Activated CD8-positive, alpha-beta memory T cell treated with anti-CD3 and anti-CD28 coated beads for 36 hours (primary cell): ENCODE results near the gene NLN. TPM values are rescaled to one million over a fixed set of nuclear protein-coding genes. Genes with fewer than 3 reads are reported as not detected.
"Not testable (repeated sequence)": the region's sequence is repeated elsewhere in the genome, so short reads cannot be mapped to it uniquely, and the experiment has no call there.

ENCODE experiments used
- CTCF ChIA-PET: fragments of 350-600 bp; sonication (Branson Sonifier 250); formaldehyde crosslinking; loops from one replicate; lab custom pipeline; 2021; ENCODE audit warnings: antibody characterized with exemption; lab: Charles Lee
- POLR2A ChIA-PET: fragments of 350-600 bp; sonication (Branson Sonifier 250); formaldehyde crosslinking; loops from one replicate; lab custom pipeline; 2021; ENCODE audit warnings: antibody characterized with exemption; lab: Charles Lee
- total RNA-seq, 2 experiments: library from RNA; stranded (reverse); gene quantifications; one replicate each; pipeline ENCODE4 v1.2.3, GENCODE V29; 2021

The NLN gene
- total RNA-seq, 2 experiments from 2014 or later: 33.4 to 38.3 TPM

DNA sequence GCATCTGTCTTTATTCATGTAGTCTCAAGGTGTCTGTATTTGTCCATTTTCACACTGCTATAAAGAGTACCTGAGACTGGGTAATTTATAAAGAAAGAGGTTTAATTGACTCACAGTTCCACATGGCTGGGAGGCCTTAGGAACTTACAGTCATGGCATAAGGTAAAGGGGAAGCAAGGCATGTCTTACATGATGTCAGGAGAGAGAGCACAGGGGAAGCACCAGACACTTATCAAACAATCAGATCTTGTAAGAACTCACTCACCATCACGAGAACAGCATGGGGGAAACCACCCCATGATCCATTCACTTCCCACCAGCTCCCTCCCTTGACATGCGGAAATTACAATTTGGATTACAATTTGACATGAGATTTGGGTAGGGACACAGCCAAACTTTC is 44.2 kb downstream of the NLN start:
- ChIA-PET POLR2A (no interaction called here), CTCF (no interaction called here)

DNA sequence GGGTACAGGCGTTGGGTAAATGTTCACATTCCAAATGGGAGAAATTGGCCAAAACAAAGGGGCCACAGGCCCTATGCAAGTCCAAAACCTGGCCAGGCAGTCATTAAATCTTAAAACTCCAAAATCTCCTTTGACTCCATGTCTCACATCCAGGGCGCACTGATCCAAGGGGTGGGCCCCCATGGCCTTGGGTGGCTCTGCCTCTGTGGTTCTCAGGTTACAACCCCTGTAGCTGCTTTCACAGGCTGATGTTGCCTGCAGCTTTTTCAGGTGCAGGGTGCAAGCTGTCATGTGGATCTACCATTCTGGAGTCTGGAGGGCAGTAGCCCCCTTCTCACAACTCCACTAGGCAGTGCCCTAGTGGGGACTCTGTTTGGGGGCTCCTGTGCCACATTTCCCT is 44.8 kb downstream of the NLN start:
- ChIA-PET POLR2A (no interaction called here), CTCF (no interaction called here)

DNA sequence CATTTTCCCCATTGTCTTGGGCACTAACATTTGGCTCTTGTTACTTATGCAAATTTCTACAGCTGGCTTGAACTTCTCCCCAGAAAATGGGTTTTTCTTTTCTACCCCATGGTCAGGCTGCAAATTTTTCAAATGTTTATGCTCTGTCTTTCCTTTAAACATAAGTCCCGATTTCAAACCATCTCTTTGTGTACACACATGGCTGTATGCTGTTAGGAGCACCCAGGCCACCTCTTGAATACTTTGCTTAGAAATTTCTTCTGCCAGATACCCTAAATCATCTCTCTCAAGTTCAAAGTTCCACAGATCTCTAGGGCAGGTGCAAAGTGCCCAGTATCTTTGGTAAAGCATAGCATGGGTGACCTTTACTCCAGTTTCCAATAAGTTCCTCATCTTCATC is 45.6 kb downstream of the NLN start:
- ChIA-PET POLR2A (no interaction called here), CTCF (no interaction called here)

DNA sequence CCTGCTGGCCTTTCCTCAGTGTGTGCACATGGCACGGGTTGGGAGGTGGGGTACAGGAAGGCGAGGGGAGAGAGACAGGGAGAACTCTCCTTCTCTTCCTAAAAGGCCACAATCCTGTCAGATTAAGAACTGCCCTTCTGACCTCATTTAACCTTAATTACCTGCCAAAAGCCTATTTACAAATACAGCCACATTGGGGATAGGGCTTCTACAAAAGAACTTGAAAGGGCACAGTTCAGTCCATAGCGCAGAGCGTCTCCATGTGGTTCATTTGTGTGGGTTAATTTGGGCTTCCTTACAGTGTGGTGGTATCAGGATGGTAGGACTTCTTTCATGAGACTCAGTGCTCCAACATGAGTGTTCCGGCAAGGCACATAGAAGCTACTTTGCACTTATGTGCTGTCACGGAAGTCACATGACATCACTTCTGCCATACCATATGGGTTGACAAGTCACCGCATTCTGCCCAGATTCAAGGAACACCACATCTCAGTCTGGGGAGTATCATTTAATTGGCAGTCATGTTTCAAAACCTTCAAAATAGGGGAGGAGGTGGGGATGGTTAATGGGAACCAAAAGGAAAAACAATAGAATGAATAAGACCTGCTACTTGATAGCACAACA is 46.8 kb downstream of the NLN start:
- ChIA-PET CTCF (no interaction called here), POLR2A (no interaction called here)

DNA sequence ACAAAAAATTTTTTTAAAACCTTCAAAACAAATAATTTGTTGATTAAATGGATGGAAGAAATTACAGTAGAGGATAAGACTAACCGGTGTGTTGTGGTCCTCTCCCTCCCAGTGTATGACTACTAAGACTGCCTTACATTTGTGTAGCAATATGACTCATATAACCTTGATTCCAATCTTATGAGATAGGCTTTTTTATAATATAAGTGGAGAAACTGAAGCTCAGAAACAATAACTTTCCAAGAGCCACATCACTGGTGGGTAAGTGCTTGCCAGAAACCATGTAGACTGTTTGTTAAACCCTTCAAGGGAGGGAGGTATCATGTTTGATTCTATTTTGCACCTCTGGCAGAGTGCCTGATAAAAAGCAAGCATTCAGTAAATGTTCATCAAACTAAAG is 47.5 kb downstream of the NLN start:
- CTCF ChIA-PET: no interaction called here
- POLR2A ChIA-PET: no interaction called here

DNA sequence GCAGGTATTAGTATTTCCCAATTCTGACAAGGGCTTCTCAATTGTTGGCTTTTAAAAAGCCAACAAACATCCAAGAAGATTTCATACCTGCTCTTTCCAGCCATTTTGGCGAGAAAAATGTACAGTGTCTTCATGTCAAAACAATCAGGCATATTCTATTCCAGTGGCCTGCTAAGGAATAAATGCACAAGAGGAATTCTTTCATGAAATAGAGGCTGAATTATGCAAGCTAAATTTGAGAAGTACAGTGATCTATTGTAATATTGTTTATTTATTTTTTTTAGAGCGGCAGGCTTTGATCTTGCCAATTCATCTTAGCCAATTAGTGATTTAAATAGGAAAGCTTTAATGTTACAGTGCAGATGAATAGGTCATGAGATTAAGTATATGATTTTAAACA is 49.3 kb downstream of the NLN start:
- ChIA-PET CTCF (no interaction called here), POLR2A (no interaction called here)

DNA sequence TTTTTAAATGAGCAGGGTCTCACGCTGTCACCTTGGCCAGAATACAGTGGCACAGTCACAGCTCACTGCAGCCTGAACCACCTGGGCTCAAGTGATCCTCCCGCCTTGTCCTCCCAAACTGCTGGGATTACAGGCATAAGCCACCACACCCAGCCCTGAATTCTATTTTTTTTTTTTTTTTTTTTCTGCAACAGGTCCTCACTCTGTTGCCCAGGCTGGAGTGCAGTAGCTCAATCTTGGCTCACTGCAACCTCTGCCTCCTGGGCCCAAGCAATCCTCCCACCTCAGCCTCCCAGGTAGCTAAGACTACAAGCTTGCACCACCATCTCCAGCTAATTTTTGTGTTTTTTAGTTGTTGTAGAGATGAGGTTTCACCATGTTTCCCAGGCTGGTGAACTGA is 51.0 kb downstream of the NLN start:
- POLR2A ChIA-PET, CTCF ChIA-PET: not testable (repeated sequence)

DNA sequence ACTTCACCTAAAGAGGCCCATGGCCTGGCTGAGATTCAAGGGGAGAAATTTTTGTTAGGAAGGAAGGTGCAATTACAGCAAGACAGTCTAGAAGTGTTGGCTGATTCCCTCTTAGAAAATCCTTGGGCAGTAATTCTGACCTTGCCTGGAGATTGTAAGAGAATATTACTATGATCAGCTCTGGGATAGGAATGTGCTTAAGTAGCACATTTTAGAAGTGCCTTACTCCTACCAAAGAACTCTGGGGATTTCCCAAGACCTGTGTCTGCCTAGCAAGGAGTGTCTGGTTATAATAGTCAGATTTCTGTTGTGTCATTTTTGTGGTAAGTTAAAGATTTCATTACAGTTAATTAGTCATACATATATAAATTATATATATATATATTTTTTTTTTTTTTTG is 52.3 kb downstream of the NLN start:
- ChIA-PET POLR2A (no interaction called here), CTCF (no interaction called here)

DNA sequence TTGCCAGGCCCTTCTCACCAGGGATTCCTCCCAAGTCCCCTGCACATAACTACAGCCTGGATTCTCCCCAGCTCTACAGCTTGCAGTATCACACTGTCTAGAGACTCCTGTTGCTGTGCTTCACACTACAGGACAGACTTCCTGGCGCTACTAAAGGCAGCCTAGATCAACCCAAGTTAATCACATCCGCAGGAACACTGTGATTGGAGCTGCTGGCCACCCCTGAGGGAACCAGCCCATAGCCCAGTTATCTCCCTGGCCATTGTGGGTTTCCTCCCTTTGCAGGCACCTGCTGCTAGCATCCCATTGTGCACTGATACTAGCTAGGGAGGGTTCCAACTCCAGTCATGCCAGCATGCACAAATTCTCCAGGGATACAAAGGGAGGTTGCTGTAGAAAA is 53.5 kb downstream of the NLN start:
- POLR2A ChIA-PET: interaction anchor here (0.6 kb wide), 1 partner anchor 10 kb away, joined by 3 read pairs; no protein-coding TSS in a partner anchor
- CTCF ChIA-PET: no interaction called here

DNA sequence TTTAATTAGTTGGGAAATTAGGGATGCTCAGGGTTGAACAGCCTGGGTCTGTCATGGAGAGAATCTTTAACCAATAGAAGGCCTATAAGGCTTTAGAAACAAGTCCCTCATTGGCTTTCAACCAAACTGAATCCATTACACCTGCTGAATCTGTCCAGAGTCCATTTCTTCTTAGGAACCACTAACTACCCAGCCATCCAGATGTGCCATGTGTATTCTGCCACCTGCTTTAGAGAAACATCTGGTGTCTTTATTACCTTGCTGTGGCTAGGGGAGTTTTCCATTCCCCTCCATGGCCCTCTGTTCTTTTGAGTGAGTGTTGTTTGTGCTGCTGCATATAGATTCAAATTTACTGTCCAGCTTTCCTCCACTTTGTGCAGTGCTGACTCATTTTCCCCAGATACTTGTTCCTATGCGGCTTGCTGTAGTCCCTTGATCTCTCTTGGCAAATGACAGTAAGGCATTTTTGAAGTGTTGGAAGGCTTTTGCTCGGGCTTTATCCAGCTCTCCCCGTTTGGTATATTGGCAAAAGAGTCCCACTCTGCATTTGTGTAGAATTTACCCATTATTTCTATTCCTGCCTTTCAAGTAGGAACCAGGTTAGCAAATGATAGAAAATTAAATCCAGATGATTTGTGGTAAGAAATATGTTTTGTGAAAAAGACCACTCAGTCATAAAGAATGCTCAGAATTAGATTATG is 54.6 kb downstream of the NLN start:
- POLR2A ChIA-PET: no interaction called here
- CTCF ChIA-PET: interaction anchor here (0.6 kb wide), 1 partner anchor 66 kb away, joined by 4 read pairs; no protein-coding TSS in a partner anchor

DNA sequence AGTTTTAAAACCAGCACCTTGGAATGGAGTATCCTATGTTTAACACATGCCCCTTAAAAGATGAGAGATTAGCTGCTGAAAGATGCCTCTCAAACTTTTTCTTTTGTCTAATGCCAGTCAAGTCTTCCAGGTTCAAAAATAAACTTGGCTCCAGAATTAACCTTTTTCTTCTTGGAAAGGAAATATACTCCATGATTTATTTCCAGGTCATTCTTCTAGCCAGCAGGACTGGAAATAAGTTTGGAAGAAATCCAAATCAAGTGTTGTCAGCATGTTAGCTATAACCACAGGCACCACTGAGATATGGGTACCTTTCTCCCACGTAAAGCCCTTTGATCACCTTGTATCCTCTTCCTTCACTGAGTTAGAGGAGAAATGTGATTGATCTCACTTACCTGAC is 56.1 kb downstream of the NLN start:
- CTCF ChIA-PET: no interaction called here
- POLR2A ChIA-PET: no interaction called here

DNA sequence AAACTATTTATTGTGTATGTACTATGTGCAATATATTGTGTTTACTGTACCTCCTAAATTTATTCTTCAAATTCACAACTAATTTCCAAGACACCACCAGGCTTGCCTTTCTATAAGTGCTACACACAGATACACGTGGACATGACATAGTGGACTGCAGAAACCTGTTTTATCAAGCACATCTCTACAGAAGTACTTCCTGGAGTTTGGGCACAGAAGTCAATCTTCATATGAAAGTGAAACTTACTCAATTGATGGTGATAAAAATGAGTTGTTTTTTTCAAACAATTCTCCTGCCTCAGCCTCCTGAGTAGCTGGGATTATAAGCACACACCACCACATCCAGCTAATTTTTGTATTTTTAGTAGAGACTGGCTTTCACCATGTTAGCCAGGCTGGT is 57.6 kb downstream of the NLN start:
- CTCF ChIA-PET: no interaction called here
- POLR2A ChIA-PET: no interaction called here

DNA sequence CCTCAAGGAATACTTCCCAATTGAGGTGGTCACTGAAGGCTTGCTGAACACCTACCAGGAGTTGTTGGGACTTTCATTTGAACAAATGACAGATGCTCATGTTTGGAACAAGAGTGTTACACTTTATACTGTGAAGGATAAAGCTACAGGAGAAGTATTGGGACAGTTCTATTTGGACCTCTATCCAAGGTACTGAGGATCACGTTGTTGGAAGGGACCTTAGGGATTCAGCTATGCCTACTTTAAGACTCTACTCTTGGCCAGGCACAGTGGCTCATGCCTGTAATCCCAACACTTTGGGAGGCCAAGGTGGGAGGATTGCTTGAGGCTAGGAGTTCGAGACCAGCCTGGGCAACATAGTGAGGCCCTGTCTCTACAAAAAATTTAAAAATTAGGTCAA is 66.3 kb downstream of the NLN start:
- POLR2A ChIA-PET, CTCF ChIA-PET: not testable (repeated sequence)

DNA sequence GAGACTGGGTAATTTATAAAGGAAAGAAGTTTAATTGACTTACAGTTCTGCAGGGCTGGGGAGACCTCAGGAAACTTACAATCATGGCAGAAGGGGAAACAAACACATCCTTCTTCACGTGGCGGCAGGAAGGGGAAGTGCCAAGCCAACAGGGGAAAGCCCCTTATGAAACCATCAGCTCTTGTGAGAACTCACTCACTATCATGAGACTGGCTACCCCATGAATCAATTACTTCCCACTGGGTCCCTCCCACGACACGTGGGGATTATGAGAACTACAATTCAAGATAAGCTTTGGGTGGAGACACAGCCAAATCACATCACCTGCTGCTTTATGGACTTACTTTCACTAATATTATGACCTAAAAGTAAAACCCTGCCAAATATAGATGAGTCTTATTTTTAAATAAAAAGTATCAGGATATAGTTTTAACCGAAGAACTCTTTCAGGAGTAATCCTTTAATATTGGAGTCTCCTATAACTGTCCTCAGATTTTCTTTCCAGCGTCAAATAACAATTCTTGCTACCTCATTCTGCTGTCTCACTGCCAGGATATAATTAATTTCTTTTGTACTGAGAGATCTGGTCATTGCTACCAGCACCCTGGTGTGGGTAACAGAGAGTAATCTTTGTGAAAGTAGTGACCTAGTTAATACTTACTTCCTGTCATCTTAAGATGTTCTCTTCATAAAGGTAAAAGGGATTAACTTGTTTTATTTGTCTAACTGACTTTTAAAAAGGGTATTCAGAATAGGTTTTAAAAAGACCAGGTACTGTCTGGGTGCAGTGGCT is 68.6 kb downstream of the NLN start:
- POLR2A ChIA-PET: no interaction called here

DNA sequence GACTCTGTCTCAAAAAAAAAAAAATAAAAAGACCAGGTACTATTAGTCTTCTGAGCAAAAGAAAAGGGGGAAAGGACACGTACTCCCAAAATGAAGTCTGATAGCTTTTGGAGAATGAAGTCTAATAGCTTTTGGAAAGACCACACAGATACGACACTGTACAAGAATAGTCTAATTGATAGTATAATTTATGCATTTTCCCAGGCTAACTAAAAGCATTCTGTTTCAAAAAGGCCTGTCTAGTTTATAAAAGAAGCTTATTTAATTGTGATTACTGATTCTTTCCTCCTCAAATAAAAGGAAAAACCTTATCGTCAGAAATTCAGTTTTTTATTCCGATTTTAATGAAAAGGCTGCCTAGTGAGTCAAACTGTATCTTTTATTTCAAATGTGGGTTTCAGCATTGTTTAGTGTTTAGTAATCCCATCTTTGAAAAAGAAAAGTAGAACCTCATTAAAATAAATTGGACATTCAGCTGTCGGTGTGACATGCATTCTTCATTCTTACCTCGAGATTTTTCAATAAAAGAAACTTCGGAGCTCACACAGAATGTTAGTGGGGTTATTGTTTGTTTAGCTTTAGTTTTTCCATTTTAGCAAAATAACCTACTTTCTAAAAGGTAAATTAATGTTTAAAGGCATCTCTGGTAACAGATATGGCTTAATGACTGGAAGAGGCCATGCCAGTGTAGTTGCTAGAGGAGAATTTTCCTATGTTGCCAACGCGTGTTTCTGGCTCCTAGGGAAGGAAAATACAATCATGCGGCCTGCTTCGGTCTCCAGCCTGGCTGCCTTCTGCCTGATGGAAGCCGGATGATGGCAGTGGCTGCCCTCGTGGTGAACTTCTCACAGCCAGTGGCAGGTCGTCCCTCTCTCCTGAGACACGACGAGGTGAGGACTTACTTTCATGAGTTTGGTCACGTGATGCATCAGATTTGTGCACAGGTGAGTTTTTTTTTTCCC is 70.0 kb downstream of the NLN start:
- CTCF ChIA-PET: no interaction called here
- POLR2A ChIA-PET: no interaction called here

More for the DNA sequence above, 68.6 kb downstream of the NLN start:
- CTCF ChIA-PET: no interaction called here

DNA sequence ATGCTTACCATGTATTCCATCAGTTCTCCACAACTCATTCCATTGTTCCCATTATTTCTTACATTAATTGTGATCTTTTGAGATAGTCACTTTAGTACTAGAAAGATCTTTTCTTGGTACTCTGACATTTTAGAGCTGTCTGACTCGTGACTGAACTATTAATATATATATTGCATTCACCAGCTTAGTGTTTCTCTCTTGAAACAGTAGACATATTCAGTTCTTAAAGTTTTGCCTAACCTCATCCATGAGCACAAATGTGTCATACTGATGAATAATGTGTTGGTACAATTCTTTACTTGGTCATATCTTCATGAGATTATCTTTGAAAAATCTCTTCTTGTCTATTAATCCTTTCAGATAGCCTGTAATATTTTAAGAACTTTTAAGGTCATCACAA is 74.3 kb downstream of the NLN start:
- ChIA-PET CTCF (no interaction called here), POLR2A (no interaction called here)

DNA sequence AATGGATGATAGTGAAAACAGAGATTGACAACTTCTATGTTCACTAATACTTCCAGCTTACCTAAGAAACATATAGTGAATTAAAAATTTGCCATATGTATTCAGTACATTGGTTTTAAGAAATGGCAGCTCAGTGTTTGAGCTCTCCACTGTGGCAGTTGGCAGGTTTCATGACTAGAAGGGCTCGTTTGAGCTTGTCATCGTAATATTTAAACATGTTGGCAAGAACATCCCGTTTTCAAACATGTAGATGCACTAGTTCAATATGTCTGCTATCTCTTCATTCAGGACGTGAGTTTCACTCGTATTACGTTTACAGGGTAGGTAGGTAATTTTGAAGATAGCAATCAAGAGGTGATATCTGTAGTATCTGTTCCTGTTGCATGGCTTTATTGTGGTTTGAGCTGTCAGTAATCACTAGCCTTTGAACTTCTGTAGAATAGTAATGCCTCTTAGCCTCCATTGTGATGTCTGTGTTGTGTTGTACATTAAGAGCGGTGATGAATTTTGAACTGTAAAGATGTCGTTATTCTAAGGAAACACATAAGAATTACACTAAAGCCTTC is 74.8 kb downstream of the NLN start:
- ChIA-PET POLR2A (no interaction called here), CTCF (no interaction called here)

DNA sequence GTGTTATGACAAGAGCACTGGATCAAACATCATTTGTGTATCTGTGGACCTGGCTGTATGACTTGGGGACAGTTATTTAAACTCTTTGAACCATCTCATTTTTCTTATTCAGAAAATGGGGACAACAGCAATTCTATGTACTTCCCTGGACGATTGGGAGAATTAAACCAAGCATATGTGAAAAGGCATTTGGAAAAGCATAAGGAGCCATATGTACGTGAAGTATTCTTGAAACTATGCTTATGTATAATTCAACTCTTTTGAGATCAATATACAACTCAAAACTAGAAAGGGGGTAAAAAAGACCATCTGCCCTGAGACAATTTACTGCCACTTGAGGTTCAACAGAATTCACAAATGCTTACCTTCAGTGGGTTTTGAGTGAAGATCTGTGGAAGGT is 75.5 kb downstream of the NLN start:
- ChIA-PET CTCF (no interaction called here), POLR2A (no interaction called here)

DNA sequence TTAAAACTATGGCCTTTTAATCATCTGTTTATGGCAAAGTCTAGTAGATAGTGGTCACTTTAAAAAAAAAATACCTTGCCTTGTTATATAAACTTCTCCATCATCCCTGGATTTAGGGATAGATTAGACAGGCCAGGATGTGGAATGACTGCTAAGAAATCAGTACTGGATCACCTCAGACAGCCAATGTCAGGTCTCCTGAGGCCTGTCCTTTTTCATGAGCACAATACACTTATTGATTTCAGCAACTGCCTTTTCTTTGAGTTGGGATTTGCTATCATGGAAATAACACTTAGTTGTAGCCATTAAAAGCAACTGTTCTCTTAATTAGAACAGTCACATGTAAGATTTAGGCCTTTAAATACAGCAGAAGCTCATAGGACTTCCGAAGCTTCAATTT is 77.9 kb downstream of the NLN start:
- POLR2A ChIA-PET: no interaction called here
- CTCF ChIA-PET: no interaction called here
